ENCODE data around the gene CLIP1. TPM values are rescaled to one million over a fixed set of nuclear protein-coding genes. Genes with fewer than 3 reads are reported as not detected.

The CLIP1 gene
- total RNA-seq, 2 experiments from 2014 or later: 52.0 to 54.9 TPM

DNA sequence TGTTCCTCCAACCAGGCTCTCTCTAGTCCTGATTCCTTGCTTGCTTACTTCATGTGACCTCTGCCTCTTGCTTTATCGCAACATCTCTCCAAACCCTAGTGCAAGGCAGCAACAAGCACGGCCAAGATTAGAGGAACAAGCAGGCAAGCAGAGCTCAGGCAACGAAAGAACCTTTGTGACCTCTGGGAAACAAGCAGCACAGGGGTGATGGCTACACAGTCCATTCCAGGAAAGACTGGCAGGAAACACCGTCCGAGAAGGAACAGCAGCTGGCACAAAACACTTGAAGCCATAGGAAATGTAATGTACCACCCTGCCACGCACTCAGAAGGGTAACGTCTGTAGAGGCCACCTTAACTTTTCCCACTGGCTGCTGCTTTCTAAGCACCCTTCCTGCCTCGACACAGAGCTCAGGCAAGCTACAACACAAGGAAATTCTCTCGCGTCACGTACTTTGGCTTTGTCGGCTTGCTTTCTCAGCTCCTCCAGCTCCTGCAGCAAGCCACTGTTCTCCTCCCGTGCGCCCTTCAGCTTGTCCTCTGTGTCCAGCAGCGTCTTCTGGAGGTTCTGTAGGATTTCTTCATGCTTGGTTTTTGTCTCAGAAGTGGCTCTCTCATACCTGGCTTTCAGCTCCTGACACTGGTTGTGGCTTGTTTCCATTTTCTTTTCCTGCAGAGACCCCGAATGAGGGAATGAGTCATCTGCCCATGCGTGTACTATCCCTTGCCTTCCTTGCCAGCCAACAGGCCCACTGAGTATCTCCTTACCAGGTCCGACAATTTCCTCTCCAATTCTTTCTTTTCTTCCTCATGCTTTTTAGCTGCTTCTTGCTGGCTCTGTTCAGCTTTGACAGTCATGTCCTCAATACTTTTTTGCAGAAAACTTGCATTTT is 94.7 kb downstream of the CLIP1 start:
- Histone ChIP-seq H3K9me3 (ENCODE audit: control insufficient read depth in 1 of 2, insufficient read depth in 1 of 2, low read length in 2 of 2) (no peaks in the 10 kb centered on the region), H3K36me3 (ENCODE audit: insufficient read depth, low read length) (peaks cover 53% of the 10 kb centered on the region), H3K27me3 (ENCODE audit: control insufficient read depth in 1 of 2, insufficient read depth in 2 of 2, low read length in 2 of 2) (no peaks in the 10 kb centered on the region), H3K4me1 (ENCODE audit: insufficient read depth, low read length) (peaks cover 24% of the 10 kb centered on the region), H3K4me3 (ENCODE audit: low read length) (no peak overlapping the region), H3K27ac (ENCODE audit: low read depth in 1 of 2, low read length in 2 of 2) (peak overlapping the region in 1 of 2 donors; percentile 44)
- TF ChIP-seq, protein P1, sequence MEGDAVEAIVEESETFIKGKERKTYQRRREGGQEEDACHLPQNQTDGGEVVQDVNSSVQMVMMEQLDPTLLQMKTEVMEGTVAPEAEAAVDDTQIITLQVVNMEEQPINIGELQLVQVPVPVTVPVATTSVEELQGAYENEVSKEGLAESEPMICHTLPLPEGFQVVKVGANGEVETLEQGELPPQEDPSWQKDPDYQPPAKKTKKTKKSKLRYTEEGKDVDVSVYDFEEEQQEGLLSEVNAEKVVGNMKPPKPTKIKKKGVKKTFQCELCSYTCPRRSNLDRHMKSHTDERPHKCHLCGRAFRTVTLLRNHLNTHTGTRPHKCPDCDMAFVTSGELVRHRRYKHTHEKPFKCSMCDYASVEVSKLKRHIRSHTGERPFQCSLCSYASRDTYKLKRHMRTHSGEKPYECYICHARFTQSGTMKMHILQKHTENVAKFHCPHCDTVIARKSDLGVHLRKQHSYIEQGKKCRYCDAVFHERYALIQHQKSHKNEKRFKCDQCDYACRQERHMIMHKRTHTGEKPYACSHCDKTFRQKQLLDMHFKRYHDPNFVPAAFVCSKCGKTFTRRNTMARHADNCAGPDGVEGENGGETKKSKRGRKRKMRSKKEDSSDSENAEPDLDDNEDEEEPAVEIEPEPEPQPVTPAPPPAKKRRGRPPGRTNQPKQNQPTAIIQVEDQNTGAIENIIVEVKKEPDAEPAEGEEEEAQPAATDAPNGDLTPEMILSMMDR (IDR thresholded peaks at IDR 0.05): no peak
- intact Hi-C loops (cut with DNase I, micrococcal nuclease): no loop called here
- peaks cover 24% of the 10 kb centered on the region for H3K4me1 Mint-ChIP-seq (ENCODE audit: low read depth)
- peaks cover 44% of the 10 kb centered on the region for H3K36me3 Mint-ChIP-seq (ENCODE audit: low read depth)
- H3K9me3 Mint-ChIP-seq: no peaks in the 10 kb centered on the region
- ChIA-PET CTCF (no interaction called here), POLR2A (interaction anchor here (0.9 kb wide), 1 partner anchor 9 kb away, joined by 3 read pairs; no protein-coding TSS in a partner anchor)
- ATAC-seq (ENCODE audit: poor library complexity): no peak
- no peaks in the 10 kb centered on the region for H3K27me3 Mint-ChIP-seq
- no peak overlapping the region for H3K4me3 Mint-ChIP-seq
- H3K27ac Mint-ChIP-seq: peak overlapping the region; percentile 83
- DNase-seq: no peak

DNA sequence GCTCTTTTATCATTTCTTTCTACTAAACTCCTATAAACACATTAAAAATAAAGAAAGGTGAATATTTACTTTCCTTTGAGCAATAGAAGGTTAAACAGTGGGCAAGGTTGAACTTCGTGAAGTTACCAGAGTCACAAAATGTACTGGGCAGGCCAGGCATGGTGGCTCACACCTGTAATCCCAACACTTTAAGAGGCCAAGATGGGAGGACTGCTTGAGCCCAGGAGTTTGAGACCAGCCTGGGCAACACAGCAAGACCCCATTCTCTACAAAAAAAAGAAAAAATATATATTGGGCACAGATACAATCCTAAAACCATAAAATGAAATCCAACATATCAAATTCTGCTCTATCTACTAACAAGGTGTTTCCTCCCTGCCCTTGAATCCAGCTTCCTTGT is 95.5 kb downstream of the CLIP1 start:
- no peak overlapping the region for H3K4me3 Mint-ChIP-seq
- TF ChIP-seq, protein P1 (IDR thresholded peaks at IDR 0.05): no peak
- Histone ChIP-seq H3K36me3 (ENCODE audit: insufficient read depth, low read length) (peaks cover 57% of the 10 kb centered on the region), H3K4me3 (ENCODE audit: low read length) (no peak overlapping the region), H3K27me3 (ENCODE audit: control insufficient read depth in 1 of 2, insufficient read depth in 2 of 2, low read length in 2 of 2) (no peaks in the 10 kb centered on the region), H3K9me3 (ENCODE audit: control insufficient read depth in 1 of 2, insufficient read depth in 1 of 2, low read length in 2 of 2) (no peaks in the 10 kb centered on the region), H3K27ac (ENCODE audit: low read depth in 1 of 2, low read length in 2 of 2) (peak overlapping the region; percentile 41 to 44), H3K4me1 (ENCODE audit: insufficient read depth, low read length) (peaks cover 24% of the 10 kb centered on the region)
- no peak for ATAC-seq (ENCODE audit: poor library complexity)
- H3K9me3 Mint-ChIP-seq: no peaks in the 10 kb centered on the region
- H3K27ac Mint-ChIP-seq: peak overlapping the region; percentile 83
- H3K27me3 Mint-ChIP-seq: no peaks in the 10 kb centered on the region
- intact Hi-C loops (cut with DNase I, micrococcal nuclease): no loop called here
- H3K36me3 Mint-ChIP-seq (ENCODE audit: low read depth): peaks cover 46% of the 10 kb centered on the region
- ChIA-PET POLR2A (no interaction called here), CTCF (interaction anchor here (0.8 kb wide), 1 partner anchor 60 kb away, joined by 3 read pairs; no protein-coding TSS in a partner anchor)
- no peak for DNase-seq
- H3K4me1 Mint-ChIP-seq (ENCODE audit: low read depth): peaks cover 24% of the 10 kb centered on the region

GRCh38 chr12:122326586-122326985 is 95.9 kb downstream of the CLIP1 start:
- H3K36me3 ChIP-seq (ENCODE audit: insufficient read depth, low read length): peaks cover 58% of the 10 kb centered on the region
- H3K4me1 Mint-ChIP-seq (ENCODE audit: low read depth): peaks cover 24% of the 10 kb centered on the region

More at GRCh38 chr12:122326586-122326985, 95.9 kb downstream of the CLIP1 start:
- Mint-ChIP-seq H3K36me3 (ENCODE audit: low read depth) (peaks cover 47% of the 10 kb centered on the region), H3K4me3 (peak overlapping the region; percentile 13), H3K9me3 (no peaks in the 10 kb centered on the region), H3K27ac (peak overlapping the region; percentile 83), H3K27me3 (no peaks in the 10 kb centered on the region)
- DNase-seq (peak in 9 of 14 experiments; percentile 3 to 51 (median 25)), ATAC-seq (ENCODE audit: poor library complexity) (peak; percentile 91)
- H3K4me3 ChIP-seq (ENCODE audit: low read length): no peak overlapping the region
- intact Hi-C loops (cut with DNase I, micrococcal nuclease): no loop called here
- peaks cover 24% of the 10 kb centered on the region for H3K4me1 ChIP-seq (ENCODE audit: insufficient read depth, low read length)
- no peaks in the 10 kb centered on the region for H3K27me3 ChIP-seq (ENCODE audit: control insufficient read depth in 1 of 2, insufficient read depth in 2 of 2, low read length in 2 of 2)
- H3K9me3 ChIP-seq (ENCODE audit: control insufficient read depth in 1 of 2, insufficient read depth in 1 of 2, low read length in 2 of 2): no peaks in the 10 kb centered on the region
- peak overlapping the region; percentile 25 to 41 for H3K27ac ChIP-seq (ENCODE audit: low read depth in 1 of 2, low read length in 2 of 2)
- TF ChIP-seq, protein P1 (IDR thresholded peaks at IDR 0.05): no peak
- POLR2A ChIA-PET: no interaction called here
- CTCF ChIA-PET: interaction anchor here (0.6 to 0.8 kb wide), 2 partner anchors 60 to 241 kb away, joined by 3 to 4 read pairs; no protein-coding TSS in a partner anchor

Measured in CD4-positive, alpha-beta T cell (primary cell).